ENCODE results near the gene RAMP2. TPM values are rescaled to one million over a fixed set of nuclear protein-coding genes. Genes with fewer than 3 reads are reported as not detected.
A peak's percentile ranks its signal among the peaks of the same experiment; 100 is the strongest.

RAMP2 gene
- total and polyA plus RNA-seq, 2 of the 13 experiments (the other 11 are each of a cell fraction or from before 2014, with no cell fraction given), result 1.4 to 5.2 TPM

DNA sequence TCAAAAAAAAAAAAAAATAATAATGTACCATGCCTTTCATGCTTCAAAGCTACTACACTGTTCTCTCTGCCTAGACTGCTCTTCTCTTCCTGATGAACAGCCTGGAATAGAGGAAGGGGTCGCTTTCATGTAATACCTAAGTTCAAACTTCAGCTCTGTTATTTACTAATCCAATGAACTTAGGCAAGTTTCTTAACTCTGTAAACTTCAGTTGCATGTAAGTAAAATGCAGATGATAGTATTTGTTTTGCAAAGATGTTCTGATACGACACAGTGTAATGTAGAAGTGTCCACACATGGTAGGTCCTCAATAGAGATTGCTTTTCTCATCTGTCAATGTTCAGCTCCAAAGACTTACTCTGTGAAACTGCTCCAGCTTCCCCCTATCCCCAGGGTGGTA, 30.9 kb downstream of the RAMP2 start (continued):
- peak; percentile 52; the same call in 1 of the 2 replicates for TF ChIP-seq FOXK2 (IDR thresholded peaks at IDR 0.05)
- TF ChIP-seq BCL6 (CRISPR knock-in tag; IDR thresholded peaks at IDR 0.05), result no peak
- TF ChIP-seq HHEX (CRISPR knock-in tag; IDR thresholded peaks at IDR 0.05), result no peak
- no peak for TF ChIP-seq SALL2 (CRISPR knock-in tag; IDR thresholded peaks at IDR 0.05)
- TF ChIP-seq SAP130 (CRISPR knock-in tag; IDR thresholded peaks at IDR 0.05; ENCODE audit: low read depth), result peak; percentile 20; the same call in 1 of the 2 replicates
- no peak for TF ChIP-seq ZNF550 (CRISPR knock-in tag; IDR thresholded peaks at IDR 0.05; ENCODE audit: borderline replicate concordance)
- TF ChIP-seq, protein P1, sequence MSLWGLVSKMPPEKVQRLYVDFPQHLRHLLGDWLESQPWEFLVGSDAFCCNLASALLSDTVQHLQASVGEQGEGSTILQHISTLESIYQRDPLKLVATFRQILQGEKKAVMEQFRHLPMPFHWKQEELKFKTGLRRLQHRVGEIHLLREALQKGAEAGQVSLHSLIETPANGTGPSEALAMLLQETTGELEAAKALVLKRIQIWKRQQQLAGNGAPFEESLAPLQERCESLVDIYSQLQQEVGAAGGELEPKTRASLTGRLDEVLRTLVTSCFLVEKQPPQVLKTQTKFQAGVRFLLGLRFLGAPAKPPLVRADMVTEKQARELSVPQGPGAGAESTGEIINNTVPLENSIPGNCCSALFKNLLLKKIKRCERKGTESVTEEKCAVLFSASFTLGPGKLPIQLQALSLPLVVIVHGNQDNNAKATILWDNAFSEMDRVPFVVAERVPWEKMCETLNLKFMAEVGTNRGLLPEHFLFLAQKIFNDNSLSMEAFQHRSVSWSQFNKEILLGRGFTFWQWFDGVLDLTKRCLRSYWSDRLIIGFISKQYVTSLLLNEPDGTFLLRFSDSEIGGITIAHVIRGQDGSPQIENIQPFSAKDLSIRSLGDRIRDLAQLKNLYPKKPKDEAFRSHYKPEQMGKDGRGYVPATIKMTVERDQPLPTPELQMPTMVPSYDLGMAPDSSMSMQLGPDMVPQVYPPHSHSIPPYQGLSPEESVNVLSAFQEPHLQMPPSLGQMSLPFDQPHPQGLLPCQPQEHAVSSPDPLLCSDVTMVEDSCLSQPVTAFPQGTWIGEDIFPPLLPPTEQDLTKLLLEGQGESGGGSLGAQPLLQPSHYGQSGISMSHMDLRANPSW (CRISPR knock-in tag; IDR thresholded peaks at IDR 0.05; ENCODE audit: borderline replicate concordance), result no peak
- TF ChIP-seq PHF20 (CRISPR knock-in tag; IDR thresholded peaks at IDR 0.05), result no peak
- TF ChIP-seq POLR2A (IDR thresholded peaks at IDR 0.05; ENCODE audit: insufficient read depth in 1 of 2, low read depth in 2 of 2, low read length in 2 of 2), result no peak
- TF ChIP-seq TEAD2 (CRISPR knock-in tag; IDR thresholded peaks at IDR 0.05), result no peak
- no peak for TF ChIP-seq MED8 (CRISPR knock-in tag; IDR thresholded peaks at IDR 0.05; ENCODE audit: insufficient replicate concordance)
- TF ChIP-seq, protein P2, sequence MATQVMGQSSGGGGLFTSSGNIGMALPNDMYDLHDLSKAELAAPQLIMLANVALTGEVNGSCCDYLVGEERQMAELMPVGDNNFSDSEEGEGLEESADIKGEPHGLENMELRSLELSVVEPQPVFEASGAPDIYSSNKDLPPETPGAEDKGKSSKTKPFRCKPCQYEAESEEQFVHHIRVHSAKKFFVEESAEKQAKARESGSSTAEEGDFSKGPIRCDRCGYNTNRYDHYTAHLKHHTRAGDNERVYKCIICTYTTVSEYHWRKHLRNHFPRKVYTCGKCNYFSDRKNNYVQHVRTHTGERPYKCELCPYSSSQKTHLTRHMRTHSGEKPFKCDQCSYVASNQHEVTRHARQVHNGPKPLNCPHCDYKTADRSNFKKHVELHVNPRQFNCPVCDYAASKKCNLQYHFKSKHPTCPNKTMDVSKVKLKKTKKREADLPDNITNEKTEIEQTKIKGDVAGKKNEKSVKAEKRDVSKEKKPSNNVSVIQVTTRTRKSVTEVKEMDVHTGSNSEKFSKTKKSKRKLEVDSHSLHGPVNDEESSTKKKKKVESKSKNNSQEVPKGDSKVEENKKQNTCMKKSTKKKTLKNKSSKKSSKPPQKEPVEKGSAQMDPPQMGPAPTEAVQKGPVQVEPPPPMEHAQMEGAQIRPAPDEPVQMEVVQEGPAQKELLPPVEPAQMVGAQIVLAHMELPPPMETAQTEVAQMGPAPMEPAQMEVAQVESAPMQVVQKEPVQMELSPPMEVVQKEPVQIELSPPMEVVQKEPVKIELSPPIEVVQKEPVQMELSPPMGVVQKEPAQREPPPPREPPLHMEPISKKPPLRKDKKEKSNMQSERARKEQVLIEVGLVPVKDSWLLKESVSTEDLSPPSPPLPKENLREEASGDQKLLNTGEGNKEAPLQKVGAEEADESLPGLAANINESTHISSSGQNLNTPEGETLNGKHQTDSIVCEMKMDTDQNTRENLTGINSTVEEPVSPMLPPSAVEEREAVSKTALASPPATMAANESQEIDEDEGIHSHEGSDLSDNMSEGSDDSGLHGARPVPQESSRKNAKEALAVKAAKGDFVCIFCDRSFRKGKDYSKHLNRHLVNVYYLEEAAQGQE (IDR thresholded peaks at IDR 0.05; ENCODE audit: borderline replicate concordance in 1 of 2, low read depth in 1 of 2, low read length in 2 of 2), result no peak
- TF ChIP-seq SP1 (IDR thresholded peaks at IDR 0.05), result no peak
- no peak for TF ChIP-seq SP1 (CRISPR knock-in tag; IDR thresholded peaks at IDR 0.05)
- TF ChIP-seq, protein P3, sequence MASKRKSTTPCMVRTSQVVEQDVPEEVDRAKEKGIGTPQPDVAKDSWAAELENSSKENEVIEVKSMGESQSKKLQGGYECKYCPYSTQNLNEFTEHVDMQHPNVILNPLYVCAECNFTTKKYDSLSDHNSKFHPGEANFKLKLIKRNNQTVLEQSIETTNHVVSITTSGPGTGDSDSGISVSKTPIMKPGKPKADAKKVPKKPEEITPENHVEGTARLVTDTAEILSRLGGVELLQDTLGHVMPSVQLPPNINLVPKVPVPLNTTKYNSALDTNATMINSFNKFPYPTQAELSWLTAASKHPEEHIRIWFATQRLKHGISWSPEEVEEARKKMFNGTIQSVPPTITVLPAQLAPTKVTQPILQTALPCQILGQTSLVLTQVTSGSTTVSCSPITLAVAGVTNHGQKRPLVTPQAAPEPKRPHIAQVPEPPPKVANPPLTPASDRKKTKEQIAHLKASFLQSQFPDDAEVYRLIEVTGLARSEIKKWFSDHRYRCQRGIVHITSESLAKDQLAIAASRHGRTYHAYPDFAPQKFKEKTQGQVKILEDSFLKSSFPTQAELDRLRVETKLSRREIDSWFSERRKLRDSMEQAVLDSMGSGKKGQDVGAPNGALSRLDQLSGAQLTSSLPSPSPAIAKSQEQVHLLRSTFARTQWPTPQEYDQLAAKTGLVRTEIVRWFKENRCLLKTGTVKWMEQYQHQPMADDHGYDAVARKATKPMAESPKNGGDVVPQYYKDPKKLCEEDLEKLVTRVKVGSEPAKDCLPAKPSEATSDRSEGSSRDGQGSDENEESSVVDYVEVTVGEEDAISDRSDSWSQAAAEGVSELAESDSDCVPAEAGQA (IDR thresholded peaks at IDR 0.05; ENCODE audit: low read depth), result no peak
- TF ChIP-seq, protein P3 (CRISPR knock-in tag; IDR thresholded peaks at IDR 0.05; ENCODE audit: borderline replicate concordance), result no peak
- TF ChIP-seq BRCA1 (CRISPR knock-in tag; IDR thresholded peaks at IDR 0.05), result no peak
- no peak for TF ChIP-seq ZNF230 (CRISPR knock-in tag; IDR thresholded peaks at IDR 0.05)
- TF ChIP-seq ZNF562 (CRISPR knock-in tag; IDR thresholded peaks at IDR 0.05; ENCODE audit: borderline replicate concordance), result no peak
- TF ChIP-seq ZFP36 (IDR thresholded peaks at IDR 0.05; ENCODE audit: borderline replicate concordance, low read depth, low read length, partially characterized antibody), result no peak
- TF ChIP-seq NR3C1 (CRISPR knock-in tag; IDR thresholded peaks at IDR 0.05), result no peak
- TF ChIP-seq ZNF713 (CRISPR knock-in tag; IDR thresholded peaks at IDR 0.05), result no peak
